ENCODE data around the gene ZNF236. TPM values are rescaled to one million over a fixed set of nuclear protein-coding genes. Genes with fewer than 3 reads are reported as not detected.
A peak's percentile ranks its signal among the peaks of the same experiment; 100 is the strongest.

ZNF236 gene
- total RNA-seq, 1 experiment from 2014 or later, result 27.1 TPM

- no peaks in the 10 kb centered on the region for H4K20me1 ChIP-seq (ENCODE audit: insufficient read depth, low read depth, low read length)
- peaks cover 12% of the 10 kb centered on the region for H3K79me2 ChIP-seq (ENCODE audit: low read length)
- H3K9ac ChIP-seq (ENCODE audit: low read length), result no peak overlapping the region
- H3K9me2 ChIP-seq (replicated peaks; ENCODE audit: insufficient read depth, low read length), result no peaks in the 10 kb centered on the region
- no peaks in the 10 kb centered on the region for H3K27me3 ChIP-seq (ENCODE audit: low read length)
- no peak overlapping the region for H3K4me2 ChIP-seq (ENCODE audit: low read depth, low read length, poor library complexity, severe bottlenecking)
- peaks cover 79% of the 10 kb centered on the region for H3K4me1 ChIP-seq (ENCODE audit: low read length)
- H3K27ac ChIP-seq (ENCODE audit: low read length), result no peak overlapping the region
- DNase-seq, result no peak
- no peak overlapping the region for H3K4me3 ChIP-seq (ENCODE audit: low read length)
- H2AFZ ChIP-seq (ENCODE audit: low read length), result no peak overlapping the region
- H3K9me3 ChIP-seq (ENCODE audit: low read length), result no peaks in the 10 kb centered on the region
- no peaks in the 10 kb centered on the region for H3K36me3 ChIP-seq (ENCODE audit: insufficient read depth, low read length)
Observed at GRCh38 chr18:77008576-77009315, 186.4 kb downstream of the ZNF236 start.

- H3K36me3 ChIP-seq (ENCODE audit: insufficient read depth, low read length), result no peaks in the 10 kb centered on the region
Observed at GRCh38 chr18:77009675-77010074, 187.3 kb downstream of the ZNF236 start.

GRCh38 chr18:77012120-77012519 lies 189.8 kb downstream of the ZNF236 start:
- H3K79me2 ChIP-seq (ENCODE audit: low read length), result peaks cover 19% of the 10 kb centered on the region
- no peak for DNase-seq
- H3K36me3 ChIP-seq (ENCODE audit: insufficient read depth, low read length), result peaks cover 11% of the 10 kb centered on the region; the same call in 1 of the 2 replicates
- H3K4me1 ChIP-seq (ENCODE audit: low read length), result peaks cover 65% of the 10 kb centered on the region
- H3K9me2 ChIP-seq (replicated peaks; ENCODE audit: insufficient read depth, low read length), result no peaks in the 10 kb centered on the region
- H3K9me3 ChIP-seq (ENCODE audit: low read length), result no peaks in the 10 kb centered on the region
- H4K20me1 ChIP-seq (ENCODE audit: insufficient read depth, low read depth, low read length), result no peaks in the 10 kb centered on the region
- no peak overlapping the region for H3K4me2 ChIP-seq (ENCODE audit: low read depth, low read length, poor library complexity, severe bottlenecking)
- H2AFZ ChIP-seq (ENCODE audit: low read length), result no peak overlapping the region
- H3K27ac ChIP-seq (ENCODE audit: low read length), result peak overlapping the region; percentile 10; the same call in 1 of the 2 replicates
- H3K9ac ChIP-seq (ENCODE audit: low read length), result no peak overlapping the region
- H3K4me3 ChIP-seq (ENCODE audit: low read length), result no peak overlapping the region
- no peaks in the 10 kb centered on the region for H3K27me3 ChIP-seq (ENCODE audit: low read length)

More at GRCh38 chr18:77009675-77010074, 187.3 kb downstream of the ZNF236 start:
- H4K20me1 ChIP-seq (ENCODE audit: insufficient read depth, low read depth, low read length), result no peaks in the 10 kb centered on the region
- H3K9me3 ChIP-seq (ENCODE audit: low read length), result no peaks in the 10 kb centered on the region
- no peaks in the 10 kb centered on the region for H3K27me3 ChIP-seq (ENCODE audit: low read length)
- no peak overlapping the region for H3K4me2 ChIP-seq (ENCODE audit: low read depth, low read length, poor library complexity, severe bottlenecking)
- H3K27ac ChIP-seq (ENCODE audit: low read length), result no peak overlapping the region
- DNase-seq, result no peak
- peaks cover 71% of the 10 kb centered on the region for H3K4me1 ChIP-seq (ENCODE audit: low read length)
- no peak overlapping the region for H3K9ac ChIP-seq (ENCODE audit: low read length)
- H3K79me2 ChIP-seq (ENCODE audit: low read length), result peaks cover 18% of the 10 kb centered on the region
- no peak overlapping the region for H2AFZ ChIP-seq (ENCODE audit: low read length)
- no peaks in the 10 kb centered on the region for H3K9me2 ChIP-seq (replicated peaks; ENCODE audit: insufficient read depth, low read length)
- H3K4me3 ChIP-seq (ENCODE audit: low read length), result no peak overlapping the region

- Histone ChIP-seq H2AFZ (ENCODE audit: low read length) (no peak overlapping the region), H3K9me3 (ENCODE audit: low read length) (no peaks in the 10 kb centered on the region), H3K27ac (ENCODE audit: low read length) (peak overlapping the region; percentile 10; the same call in 1 of the 2 replicates), H3K27me3 (ENCODE audit: low read length) (no peaks in the 10 kb centered on the region), H3K79me2 (ENCODE audit: low read length) (peaks cover 21% of the 10 kb centered on the region), H3K9ac (ENCODE audit: low read length) (no peak overlapping the region), H3K9me2 (replicated peaks; ENCODE audit: insufficient read depth, low read length) (peaks cover under 1% of the 10 kb centered on the region; the same call in 1 of the 2 replicates), H3K4me3 (ENCODE audit: low read length) (no peak overlapping the region), H3K4me2 (ENCODE audit: low read depth, low read length, poor library complexity, severe bottlenecking) (no peak overlapping the region), H3K4me1 (ENCODE audit: low read length) (peaks cover 62% of the 10 kb centered on the region), H4K20me1 (ENCODE audit: insufficient read depth, low read depth, low read length) (no peaks in the 10 kb centered on the region), H3K36me3 (ENCODE audit: insufficient read depth, low read length) (peaks cover 12% of the 10 kb centered on the region; the same call in 1 of the 2 replicates)
- DNase-seq, result no peak
Observed at GRCh38 chr18:77012806-77013541, 190.6 kb downstream of the ZNF236 start.

GRCh38 chr18:77013811-77014521 lies 191.6 kb downstream of the ZNF236 start:
- Histone ChIP-seq H3K36me3 (ENCODE audit: insufficient read depth, low read length) (peaks cover 12% of the 10 kb centered on the region; the same call in 1 of the 2 replicates), H3K4me3 (ENCODE audit: low read length) (no peak overlapping the region), H4K20me1 (ENCODE audit: insufficient read depth, low read depth, low read length) (no peaks in the 10 kb centered on the region), H3K27me3 (ENCODE audit: low read length) (no peaks in the 10 kb centered on the region), H3K4me1 (ENCODE audit: low read length) (peaks cover 52% of the 10 kb centered on the region), H2AFZ (ENCODE audit: low read length) (no peak overlapping the region), H3K9me2 (replicated peaks; ENCODE audit: insufficient read depth, low read length) (peaks cover 10% of the 10 kb centered on the region; the same call in 1 of the 2 replicates), H3K79me2 (ENCODE audit: low read length) (peaks cover 21% of the 10 kb centered on the region), H3K27ac (ENCODE audit: low read length) (no peak overlapping the region), H3K9ac (ENCODE audit: low read length) (no peak overlapping the region), H3K4me2 (ENCODE audit: low read depth, low read length, poor library complexity, severe bottlenecking) (no peak overlapping the region), H3K9me3 (ENCODE audit: low read length) (no peaks in the 10 kb centered on the region)
- no peak for DNase-seq

- Histone ChIP-seq H3K9me2 (replicated peaks; ENCODE audit: insufficient read depth, low read length) (peaks cover 10% of the 10 kb centered on the region; the same call in 1 of the 2 replicates), H3K36me3 (ENCODE audit: insufficient read depth, low read length) (peaks cover 12% of the 10 kb centered on the region; the same call in 1 of the 2 replicates), H4K20me1 (ENCODE audit: insufficient read depth, low read depth, low read length) (no peaks in the 10 kb centered on the region)
Observed at GRCh38 chr18:77014538-77014937, 192.2 kb downstream of the ZNF236 start.

GRCh38 chr18:77015169-77015568 lies 192.8 kb downstream of the ZNF236 start:
- Histone ChIP-seq H2AFZ (ENCODE audit: low read length) (no peak overlapping the region), H3K27me3 (ENCODE audit: low read length) (no peaks in the 10 kb centered on the region), H3K36me3 (ENCODE audit: insufficient read depth, low read length) (peaks cover 12% of the 10 kb centered on the region; the same call in 1 of the 2 replicates), H3K4me3 (ENCODE audit: low read length) (no peak overlapping the region), H3K9me2 (replicated peaks; ENCODE audit: insufficient read depth, low read length) (peaks cover 10% of the 10 kb centered on the region; the same call in 1 of the 2 replicates), H3K79me2 (ENCODE audit: low read length) (peaks cover 21% of the 10 kb centered on the region), H4K20me1 (ENCODE audit: insufficient read depth, low read depth, low read length) (no peaks in the 10 kb centered on the region), H3K9ac (ENCODE audit: low read length) (no peak overlapping the region), H3K27ac (ENCODE audit: low read length) (no peak overlapping the region), H3K4me1 (ENCODE audit: low read length) (peaks cover 43% of the 10 kb centered on the region), H3K4me2 (ENCODE audit: low read depth, low read length, poor library complexity, severe bottlenecking) (no peak overlapping the region), H3K9me3 (ENCODE audit: low read length) (no peaks in the 10 kb centered on the region)
- no peak for DNase-seq

More at GRCh38 chr18:77014538-77014937, 192.2 kb downstream of the ZNF236 start:
- no peak overlapping the region for H3K9ac ChIP-seq (ENCODE audit: low read length)
- no peaks in the 10 kb centered on the region for H3K9me3 ChIP-seq (ENCODE audit: low read length)
- peaks cover 49% of the 10 kb centered on the region for H3K4me1 ChIP-seq (ENCODE audit: low read length)
- no peak overlapping the region for H3K27ac ChIP-seq (ENCODE audit: low read length)
- H3K4me3 ChIP-seq (ENCODE audit: low read length), result no peak overlapping the region
- H3K4me2 ChIP-seq (ENCODE audit: low read depth, low read length, poor library complexity, severe bottlenecking), result no peak overlapping the region
- no peaks in the 10 kb centered on the region for H3K27me3 ChIP-seq (ENCODE audit: low read length)
- no peak overlapping the region for H2AFZ ChIP-seq (ENCODE audit: low read length)
- H3K79me2 ChIP-seq (ENCODE audit: low read length), result peaks cover 21% of the 10 kb centered on the region
- no peak for DNase-seq

Data from Karpas-422 (cell line).